HL-60 (cell line): Measurements from ENCODE around the gene ST7.

Experiments
- CTCF ChIP-seq: IDR thresholded peaks from one replicate; pipeline ENCODE4 v1.5.1; 2011; ENCODE audit warnings: low read length, control low read depth, inconsistent platforms; ENCODE audit not compliant: insufficient read depth
- POLR2AphosphoS5 ChIP-seq: IDR thresholded peaks from 2 replicates; pipeline ENCODE4 v1.6.1; 2012; ENCODE audit warnings: low read depth

- TF ChIP-seq CTCF: no peak
- no peak for TF ChIP-seq POLR2AphosphoS5
Observed at GRCh38 chr7:117048882-117049281, 95.6 kb downstream of the ST7 start.
